Lower leg skin (tissue), 4 donors: ENCODE results near the gene SBNO1. TPM values are rescaled to one million over a fixed set of nuclear protein-coding genes. Genes with fewer than 3 reads are reported as not detected.
"Not testable (repeated sequence)": the region's sequence is repeated elsewhere in the genome, so short reads cannot be mapped to it uniquely, and the experiment has no call there.

Experiments used
- DNase-seq, 2 donors: peaks; one replicate each; pipeline ENCODE4 v3.0.0-alpha.2; 2019; ENCODE audit warnings: low spot score in 2 of 2
- H3K4me3 ChIP-seq: fragments of 200-600 bp; sonication (generic); 2 replicates; pipeline ENCODE4 v1.5.1; 2017; ENCODE audit warnings: mild to moderate bottlenecking, low read depth; ENCODE audit not compliant: poor library complexity, severe bottlenecking
- POLR2A ChIP-seq, 2 donors: fragments of 450-650 bp; IDR thresholded peaks; one replicate each; pipeline ENCODE4 v1.6.1; 2016 to 2017; ENCODE audit warnings: antibody characterized with exemption in 2 of 2, mild to moderate bottlenecking in 1 of 2, moderate library complexity in 1 of 2
- WGBS, 2 donors: methylation state at CpG; one replicate each; pipeline ENCODE4 v1.1.5; 2018; 5-methylcytosine and 5-hydroxymethylcytosine counted together
- intact Hi-C: fragments of 100-400 bp; cut with DNase I; formaldehyde crosslinking; loops from one replicate; pipeline ENCODE4 v1.15.0; 2023; ENCODE audit warnings: low total_unique reads
- total RNA-seq, 4 donors: library from RNA; depleted of rRNA; stranded (reverse); fragments of >200 nt; gene quantifications; one replicate each; pipeline ENCODE4 v1.1.0, GENCODE V29; 2016
- TF ChIP-seq, protein P1 (sequence below), 3 donors: fragments of 450-650 bp; IDR thresholded peaks; one replicate each; pipeline ENCODE4 v1.5.1; 2016; ENCODE audit warnings: antibody characterized with exemption in 3 of 3, mild to moderate bottlenecking in 3 of 3, moderate library complexity in 2 of 3

SBNO1 gene
- total RNA-seq, 4 donors from 2014 or later, result 18.6 to 22.3 (median 20.8) TPM

DNA sequence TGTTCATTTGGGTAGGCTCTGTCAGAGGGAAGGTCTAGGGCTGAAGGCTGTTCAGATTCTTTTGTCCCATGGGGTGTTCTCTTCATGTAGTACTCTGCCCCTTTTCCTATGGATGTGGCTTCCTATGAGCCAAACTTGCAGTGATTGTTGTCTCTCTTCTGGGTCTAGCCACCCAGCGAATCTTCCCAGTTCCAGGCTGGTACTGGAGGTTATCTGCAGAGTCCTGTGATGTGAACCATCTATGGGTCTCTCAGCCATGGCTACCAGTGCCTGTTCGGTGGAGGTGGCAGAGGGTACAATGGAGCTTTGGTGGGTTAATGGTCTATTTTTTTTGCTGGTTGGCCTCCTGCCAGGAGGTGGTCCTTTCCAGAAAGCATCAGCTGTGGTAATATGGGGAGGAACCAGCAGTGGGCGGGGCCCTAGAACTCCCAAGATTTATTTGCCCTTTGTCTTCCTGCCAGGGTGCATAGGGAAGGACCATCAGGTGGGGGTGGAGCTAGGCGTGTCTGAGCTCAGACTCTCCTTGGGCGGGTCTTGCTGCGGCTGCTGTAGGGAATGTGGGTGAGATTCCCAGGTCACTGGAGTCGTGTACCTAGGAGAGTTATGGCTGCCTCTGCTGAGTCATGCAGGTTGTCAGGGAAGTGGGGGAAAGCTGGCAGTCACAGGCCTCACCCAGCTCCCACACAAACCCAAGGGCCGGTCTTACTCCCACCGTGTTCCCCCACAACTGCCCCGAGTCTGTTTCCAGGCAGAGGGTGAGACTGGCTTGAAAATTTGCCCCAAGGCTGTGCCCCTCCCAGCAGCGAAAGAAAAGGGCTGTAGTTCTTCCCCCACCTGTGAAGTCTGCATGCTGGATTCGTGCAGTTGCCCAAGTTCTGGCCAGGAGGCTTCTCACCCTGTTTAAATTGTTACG is 113.9 kb downstream of the SBNO1 start:
- TF ChIP-seq, protein P1, sequence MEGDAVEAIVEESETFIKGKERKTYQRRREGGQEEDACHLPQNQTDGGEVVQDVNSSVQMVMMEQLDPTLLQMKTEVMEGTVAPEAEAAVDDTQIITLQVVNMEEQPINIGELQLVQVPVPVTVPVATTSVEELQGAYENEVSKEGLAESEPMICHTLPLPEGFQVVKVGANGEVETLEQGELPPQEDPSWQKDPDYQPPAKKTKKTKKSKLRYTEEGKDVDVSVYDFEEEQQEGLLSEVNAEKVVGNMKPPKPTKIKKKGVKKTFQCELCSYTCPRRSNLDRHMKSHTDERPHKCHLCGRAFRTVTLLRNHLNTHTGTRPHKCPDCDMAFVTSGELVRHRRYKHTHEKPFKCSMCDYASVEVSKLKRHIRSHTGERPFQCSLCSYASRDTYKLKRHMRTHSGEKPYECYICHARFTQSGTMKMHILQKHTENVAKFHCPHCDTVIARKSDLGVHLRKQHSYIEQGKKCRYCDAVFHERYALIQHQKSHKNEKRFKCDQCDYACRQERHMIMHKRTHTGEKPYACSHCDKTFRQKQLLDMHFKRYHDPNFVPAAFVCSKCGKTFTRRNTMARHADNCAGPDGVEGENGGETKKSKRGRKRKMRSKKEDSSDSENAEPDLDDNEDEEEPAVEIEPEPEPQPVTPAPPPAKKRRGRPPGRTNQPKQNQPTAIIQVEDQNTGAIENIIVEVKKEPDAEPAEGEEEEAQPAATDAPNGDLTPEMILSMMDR (IDR thresholded peaks at IDR 0.05), result no peak

DNA sequence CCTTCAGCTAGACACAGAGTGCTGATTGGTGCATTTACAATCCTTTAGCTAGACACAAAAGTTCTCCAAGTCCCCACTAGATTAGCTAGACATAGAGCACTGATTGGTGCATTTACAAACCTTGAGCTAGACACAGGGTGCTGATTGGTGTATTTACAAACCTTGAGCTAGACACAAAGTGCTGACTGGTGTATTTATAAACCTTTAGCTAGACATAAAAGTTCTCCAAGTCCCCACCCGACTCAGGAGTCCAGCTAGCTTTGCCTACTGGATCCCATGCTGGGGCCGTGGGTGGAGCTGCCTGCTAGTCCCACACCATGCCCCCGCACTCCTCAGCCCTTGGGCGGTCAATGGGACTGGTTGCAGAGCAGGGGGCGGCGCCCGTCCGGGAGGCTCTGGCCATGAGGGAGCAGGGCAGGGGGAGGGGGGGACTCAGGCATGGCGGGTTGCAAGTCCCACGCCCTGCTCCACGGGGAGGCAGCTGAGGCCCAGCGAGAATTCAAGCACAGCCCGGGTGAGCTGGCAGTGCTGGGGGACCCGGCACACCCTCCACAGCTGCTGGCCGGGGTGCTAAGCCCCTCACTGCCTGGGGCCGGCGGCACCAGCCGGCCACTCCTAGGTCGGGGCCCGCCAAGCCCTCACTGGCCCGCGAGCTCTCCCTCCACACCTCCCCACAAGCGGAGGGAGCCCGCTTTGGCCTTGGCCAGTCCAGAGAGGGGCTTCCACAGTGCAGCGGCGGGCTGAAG is 115.5 kb downstream of the SBNO1 start:
- peak in 1 of 2 donors; percentile 78 for DNase-seq
- H3K4me3 ChIP-seq, intact Hi-C loops: not testable (repeated sequence)
- 90 to 94% methylated on average over 16 to 22 of the region's 26 CpGs for WGBS, 2 donors

More for the DNA sequence above, 113.9 kb downstream of the SBNO1 start:
- DNase-seq, result peak; percentile 71 to 88
- no peak overlapping the region for H3K4me3 ChIP-seq
- intact Hi-C loops, result no loop called here
- WGBS, 2 donors, result 40 to 62% methylated on average over 13 of the region's 13 CpGs

DNA sequence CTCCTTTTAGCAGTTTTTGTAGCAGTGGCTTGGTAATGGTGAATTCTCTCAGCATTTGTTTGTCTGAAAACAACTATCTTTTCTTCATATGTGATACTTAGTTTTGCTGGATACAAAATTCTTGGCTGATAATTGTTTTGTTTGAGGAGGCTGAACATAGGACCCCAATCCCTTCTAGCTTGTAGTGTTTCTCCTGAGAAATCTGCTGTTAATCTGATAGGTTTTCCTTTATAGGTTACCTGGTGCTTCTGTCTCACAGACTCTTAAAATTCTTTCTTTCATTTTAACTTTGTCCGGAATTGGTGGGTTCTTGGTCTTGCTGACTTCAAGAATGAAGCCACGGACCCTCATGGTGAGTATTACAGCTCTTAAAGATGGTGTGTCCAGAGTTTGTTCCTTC is 116.5 kb downstream of the SBNO1 start:
- H3K4me3 ChIP-seq, intact Hi-C loops, DNase-seq: not testable (repeated sequence)
- WGBS, 2 donors, result 98 to 100% methylated on average over 2 of the region's 2 CpGs

DNA sequence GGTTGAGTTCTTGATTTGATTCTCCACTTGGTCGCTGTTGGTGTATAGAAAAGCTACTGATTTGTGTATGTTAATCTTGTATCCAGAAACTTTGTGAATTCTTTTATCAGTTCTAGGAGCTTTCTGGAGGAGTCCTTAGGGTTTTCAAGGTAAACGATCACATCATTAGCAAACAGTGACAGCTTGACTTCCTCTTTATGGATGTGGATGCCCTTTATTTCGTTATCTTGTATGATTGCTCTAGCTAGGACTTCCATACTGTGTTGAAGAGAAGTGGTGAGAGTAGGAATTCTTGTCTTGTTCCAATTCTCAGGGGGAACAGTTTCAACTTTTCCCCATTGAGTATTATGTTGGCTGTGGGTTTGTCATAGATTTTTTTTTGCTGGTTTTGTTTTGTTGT is 119.0 kb downstream of the SBNO1 start:
- DNase-seq, result no peak
- WGBS, 2 donors, result 89 to 95% methylated on average over 3 of the region's 3 CpGs
- intact Hi-C loops, result no loop called here
- no peak overlapping the region for H3K4me3 ChIP-seq
- TF ChIP-seq, protein P1 (IDR thresholded peaks at IDR 0.05), result no peak
- TF ChIP-seq POLR2A (IDR thresholded peaks at IDR 0.05), result no peak

DNA sequence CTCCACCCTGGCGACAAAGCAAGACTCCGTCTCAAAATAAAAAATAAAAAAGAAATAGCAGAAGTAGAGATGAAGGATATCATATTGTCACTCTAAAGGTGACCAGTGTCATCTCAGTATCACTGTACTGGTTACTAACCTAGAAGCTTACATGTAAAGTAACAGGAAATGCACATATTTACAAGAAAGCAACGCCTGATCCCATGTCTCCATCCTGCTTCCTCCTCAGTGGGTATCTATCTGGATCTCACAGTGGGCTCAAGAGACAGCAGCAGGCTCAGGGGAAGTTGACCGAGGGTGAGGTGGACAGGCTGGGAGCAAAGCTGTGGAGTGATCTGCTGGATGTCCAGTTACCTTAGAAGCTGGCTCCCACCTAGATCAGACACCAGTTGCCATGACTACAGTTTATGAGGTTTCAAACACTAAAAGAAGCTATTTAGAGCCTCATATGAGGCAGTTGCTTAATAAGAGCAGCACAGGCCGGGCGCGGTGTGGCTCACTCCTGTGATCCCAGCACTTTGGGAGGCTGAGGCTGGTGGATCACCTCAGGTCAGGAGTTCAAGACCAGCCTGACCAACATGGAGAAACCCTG is 120.9 kb downstream of the SBNO1 start:
- intact Hi-C loops, result no loop called here
- WGBS, 2 donors, result 76 to 77% methylated on average over 7 of the region's 7 CpGs
- DNase-seq, result peak in 1 of 2 donors; percentile 43
- no peak for TF ChIP-seq POLR2A (IDR thresholded peaks at IDR 0.05)
- TF ChIP-seq, protein P1 (IDR thresholded peaks at IDR 0.05), result no peak
- H3K4me3 ChIP-seq, result no peak overlapping the region

DNA sequence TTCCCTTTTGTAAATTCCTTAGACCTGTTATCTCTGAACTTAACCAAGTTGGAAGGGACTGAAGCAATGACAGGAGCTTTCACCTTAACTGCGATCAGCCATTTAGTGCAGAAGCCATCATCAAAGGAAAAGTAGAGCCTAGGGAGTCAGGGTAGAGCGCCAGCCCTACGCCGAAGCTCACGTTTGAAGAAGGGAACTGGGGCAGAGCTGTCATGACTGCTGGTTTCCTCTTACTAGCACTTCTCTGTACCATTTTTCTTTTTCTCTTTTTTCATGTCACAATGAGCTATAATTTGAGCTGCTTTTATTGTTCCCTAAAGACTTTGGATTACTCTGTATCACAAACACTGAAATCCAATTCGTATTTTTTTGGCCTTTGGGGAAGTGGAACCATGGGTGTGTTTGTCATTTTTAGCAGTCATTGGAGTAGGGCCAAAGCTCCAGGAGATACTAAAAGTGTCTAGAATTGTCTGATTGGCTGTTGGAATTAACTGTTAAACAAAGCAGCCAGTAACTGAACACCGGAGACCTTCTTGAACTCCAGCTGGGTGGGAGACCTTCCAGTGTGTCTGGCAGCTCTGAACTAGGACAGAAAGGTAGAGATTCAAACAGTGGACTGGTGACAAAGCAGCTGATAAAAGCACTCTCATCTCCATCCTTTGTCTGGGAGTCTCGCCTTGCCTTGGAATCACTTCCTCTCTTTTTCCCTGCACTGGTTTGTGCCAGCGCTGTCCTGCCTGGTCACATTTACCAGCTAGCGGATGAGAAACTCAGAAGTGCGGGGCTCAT is 122.3 kb downstream of the SBNO1 start:
- DNase-seq, result peak in 1 of 2 donors; percentile 72
- intact Hi-C loops, result no loop called here
- H3K4me3 ChIP-seq, result no peak overlapping the region
- WGBS, 2 donors, result 34% methylated on average over 11 of the region's 11 CpGs
- TF ChIP-seq, protein P1 (IDR thresholded peaks at IDR 0.05), result no peak
- no peak for TF ChIP-seq POLR2A (IDR thresholded peaks at IDR 0.05)
